GM10266 (cell line): ENCODE data around the gene NUDT14.

Experiments used
- DNase-seq: peaks from one replicate; pipeline ENCODE4 v3.0.0; 2012; ENCODE audit errors: extremely low spot score
- CTCF ChIP-seq: IDR thresholded peaks from 2 replicates; pipeline ENCODE4 v1.5.1; 2012; ENCODE audit warnings: mild to moderate bottlenecking, low read depth; ENCODE audit not compliant: control insufficient read depth, insufficient read depth; ENCODE audit errors: missing control alignments

NUDT14 gene

DNA sequence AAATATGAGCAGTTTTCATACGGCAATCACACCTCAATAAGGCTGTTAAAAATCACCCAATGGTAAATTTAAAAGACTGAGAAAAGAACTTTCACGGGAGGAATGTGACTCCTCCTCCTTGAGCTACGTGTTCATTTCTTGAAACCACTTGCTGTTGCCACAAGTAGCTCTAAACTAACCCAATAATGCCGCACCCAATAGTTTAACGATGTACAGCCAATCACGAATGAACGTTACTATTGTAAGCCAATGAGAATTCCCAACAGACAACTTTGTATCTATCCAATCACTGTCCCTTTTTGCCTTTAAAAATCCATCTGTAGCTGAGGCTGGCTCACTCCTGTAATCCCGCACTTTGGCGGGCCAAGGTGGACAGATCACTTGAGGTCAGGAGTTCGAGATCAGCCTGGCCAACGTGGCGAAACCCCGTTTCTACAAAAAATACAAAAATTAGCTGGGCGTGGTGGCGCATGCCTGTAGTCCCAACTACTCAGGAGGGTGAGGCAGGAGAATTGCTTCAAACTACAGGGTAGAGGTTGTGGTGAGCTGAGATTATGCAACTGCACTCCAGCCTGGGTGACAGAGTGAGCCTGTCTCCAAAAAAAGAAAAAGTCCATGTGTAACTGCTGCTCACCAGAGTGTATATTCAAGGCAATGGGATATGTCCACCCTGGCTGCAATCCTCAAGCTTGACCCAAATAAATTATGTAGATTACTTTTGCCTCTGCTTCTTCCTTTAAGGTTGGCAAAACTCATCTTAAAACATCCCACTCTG, 42.8 kb upstream of the NUDT14 start:
- TF ChIP-seq CTCF = no peak

DNA sequence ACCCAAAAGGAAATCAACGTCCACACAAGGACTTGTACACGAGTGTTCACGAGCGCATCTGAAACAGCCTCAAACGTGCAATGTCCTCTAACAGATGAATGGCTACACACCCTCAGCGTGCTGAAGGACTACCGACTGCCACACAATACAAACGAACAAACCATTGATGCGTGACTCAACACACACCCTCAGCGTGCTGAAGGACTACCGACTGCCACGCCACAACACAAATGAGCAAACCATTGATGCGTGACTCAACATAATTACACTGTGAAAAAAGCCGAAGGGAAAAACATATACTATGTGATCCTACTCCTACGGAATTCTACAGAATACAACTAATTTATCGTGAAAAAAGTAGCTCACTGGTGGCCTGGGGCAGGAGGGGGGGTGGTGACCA, 42.1 kb upstream of the NUDT14 start:
- TF ChIP-seq CTCF = no peak
- DNase-seq = no peak

More for the DNA sequence above, 42.8 kb upstream of the NUDT14 start:
- DNase-seq = no peak

- DNase-seq = no peak
- no peak for TF ChIP-seq CTCF
Observed at GRCh38 chr14:105221598-105222178, 40.6 kb upstream of the NUDT14 start.

- TF ChIP-seq CTCF = no peak
- DNase-seq = no peak
Observed at GRCh38 chr14:105220699-105221597, 39.8 kb upstream of the NUDT14 start.

DNA sequence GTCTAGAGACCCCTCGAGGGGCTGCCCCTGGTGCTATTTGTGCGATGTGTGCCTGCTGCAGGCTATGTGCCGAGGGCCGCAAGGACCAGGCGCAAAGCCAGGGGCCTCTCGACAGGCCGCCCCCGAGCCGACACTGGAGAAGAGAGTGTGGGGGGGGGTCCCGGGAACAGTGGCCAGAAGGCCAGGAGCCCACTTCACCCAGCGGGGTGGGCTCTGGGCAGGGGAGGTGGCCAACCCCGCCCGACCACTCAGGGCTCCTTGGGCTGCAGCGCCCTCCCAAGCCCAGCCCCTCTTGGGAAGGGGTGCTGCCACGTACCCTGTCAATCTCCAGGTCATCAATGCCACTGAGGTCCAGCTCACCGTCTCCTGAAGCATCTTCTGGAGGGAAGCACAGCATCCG, 38.6 kb upstream of the NUDT14 start:
- no peak for DNase-seq
- no peak for TF ChIP-seq CTCF

DNA sequence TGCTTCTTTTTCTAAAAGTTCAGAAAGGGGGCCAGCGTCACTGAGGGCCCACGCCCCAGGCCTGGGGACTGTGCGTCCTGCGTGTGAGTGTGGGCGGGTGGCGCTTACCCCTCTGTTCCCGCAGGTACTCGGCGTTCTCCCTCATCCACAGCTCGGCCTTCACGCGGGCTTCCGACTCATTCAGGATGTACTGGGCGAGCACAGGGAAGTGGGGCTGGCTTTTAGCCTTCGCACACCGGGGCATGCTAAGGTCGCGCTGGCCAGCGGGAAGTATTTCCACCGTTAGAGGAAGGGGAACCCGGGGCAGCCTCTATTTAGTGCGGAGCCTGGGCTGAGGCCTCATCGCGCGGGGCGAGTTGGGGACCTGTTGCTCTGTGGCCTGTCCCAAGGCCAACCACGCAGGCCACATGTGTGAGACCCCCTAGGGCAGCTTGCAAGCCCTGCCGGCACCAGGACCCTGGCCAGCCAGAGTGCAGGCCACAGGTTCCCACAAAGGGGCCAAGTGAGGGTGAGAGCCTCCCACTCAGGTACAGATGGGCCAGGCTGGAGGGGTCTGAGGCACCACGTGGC, 38.0 kb upstream of the NUDT14 start:
- no peak for DNase-seq

More for the DNA sequence above, 38.0 kb upstream of the NUDT14 start:
- no peak for TF ChIP-seq CTCF
